Iris pigment epithelial cell (primary cell): ENCODE measurements around the gene AGPAT4.
A peak's percentile ranks its signal among the peaks of the same experiment; 100 is the strongest.
"Not testable (repeated sequence)": the region's sequence is repeated elsewhere in the genome, so short reads cannot be mapped to it uniquely, and the experiment has no call there.

Source experiments
- DNase-seq: peaks from one replicate; pipeline ENCODE4 v3.0.0-alpha.2; 2011; ENCODE audit warnings: low read depth

Gene AGPAT4

DNA sequence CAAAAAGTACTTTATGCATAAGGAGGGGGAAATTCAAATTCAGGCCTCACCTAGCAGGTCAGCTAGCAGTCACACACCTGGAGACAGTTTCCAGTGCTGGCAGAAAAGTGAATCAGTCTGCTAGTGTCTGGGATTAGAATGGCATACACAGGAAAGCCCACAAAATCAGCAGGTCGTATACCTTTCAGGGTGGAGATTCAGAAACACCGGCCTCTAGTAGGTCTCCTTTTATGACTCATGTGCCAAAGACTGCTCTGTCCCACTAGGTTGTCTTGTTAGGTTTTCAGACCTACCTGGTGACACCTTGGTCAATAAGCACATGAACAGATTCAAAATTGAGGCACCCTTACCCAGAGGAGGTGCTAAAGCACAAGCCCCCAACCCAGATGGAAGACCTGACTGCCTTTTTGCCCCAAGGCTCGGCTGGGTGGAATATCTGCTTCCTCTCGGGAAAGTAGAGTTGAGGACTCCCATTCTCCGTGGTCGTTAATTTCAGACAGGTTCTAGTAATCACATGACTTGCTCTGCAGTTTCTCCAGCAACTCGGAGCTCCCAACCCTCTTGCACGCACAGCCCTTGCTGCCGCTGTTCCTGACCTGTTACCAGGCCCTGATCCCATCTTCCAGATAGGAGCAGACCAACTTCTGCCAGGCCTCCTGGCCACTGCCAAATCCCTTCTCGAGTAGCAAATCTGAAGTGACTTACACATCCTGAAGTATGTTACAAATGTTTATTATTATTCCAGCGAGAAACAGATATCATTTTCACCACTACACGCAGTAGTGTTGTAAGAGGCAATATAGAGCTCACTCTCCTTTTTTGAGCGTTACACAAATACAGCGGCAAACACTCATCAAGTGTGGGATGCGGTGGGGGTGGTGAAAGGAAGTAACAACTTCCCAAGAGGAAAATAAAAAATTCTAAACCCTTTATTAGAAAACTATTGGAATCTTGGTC lies 46.6 kb downstream of the AGPAT4 start:
- DNase-seq = peak; percentile 59

DNA sequence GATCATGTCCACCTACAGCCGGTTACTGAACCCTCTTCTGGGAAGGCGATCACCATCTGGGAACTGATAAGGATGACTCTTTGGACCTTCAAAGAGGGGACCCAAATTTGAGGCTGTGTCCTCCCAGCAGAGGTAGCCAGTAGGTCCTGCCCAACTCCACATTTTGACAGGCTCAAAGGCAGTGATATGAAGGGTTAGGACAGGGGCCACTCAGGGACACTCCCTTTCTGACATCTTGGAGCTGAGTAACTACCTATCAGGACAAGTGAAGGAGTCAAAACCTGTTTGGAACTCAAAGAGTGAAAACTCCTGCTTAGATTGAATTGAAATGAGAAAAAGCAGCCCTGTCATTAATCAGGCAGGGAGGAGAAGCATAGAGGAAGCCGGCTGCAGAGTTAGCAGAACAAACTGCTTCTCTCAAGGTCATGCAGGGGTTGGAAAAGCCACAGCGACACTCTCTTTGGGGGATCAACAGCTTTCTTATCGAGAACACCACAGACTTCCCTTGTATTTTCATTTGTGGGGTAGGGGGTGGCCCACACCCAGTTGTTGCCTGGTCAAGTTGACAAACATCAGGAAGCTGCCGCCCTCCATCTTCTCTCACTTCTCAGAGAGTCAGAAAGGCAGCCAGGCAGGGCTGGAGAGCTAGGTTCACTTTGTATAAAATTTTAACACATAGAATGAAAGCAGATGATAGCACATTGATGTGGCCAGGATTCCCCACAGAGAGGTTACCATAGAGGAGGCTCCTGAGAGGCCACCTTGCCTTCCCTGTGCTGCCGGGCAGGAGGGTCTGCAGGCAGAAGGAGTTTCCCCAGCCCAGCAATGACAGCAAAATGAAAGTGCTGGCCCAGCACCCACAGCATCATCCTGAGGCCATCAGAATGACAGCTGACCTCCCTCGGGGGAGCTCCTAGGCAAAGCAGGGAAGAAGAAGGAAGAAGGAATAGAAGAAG lies 47.6 kb downstream of the AGPAT4 start:
- no peak for DNase-seq

DNA sequence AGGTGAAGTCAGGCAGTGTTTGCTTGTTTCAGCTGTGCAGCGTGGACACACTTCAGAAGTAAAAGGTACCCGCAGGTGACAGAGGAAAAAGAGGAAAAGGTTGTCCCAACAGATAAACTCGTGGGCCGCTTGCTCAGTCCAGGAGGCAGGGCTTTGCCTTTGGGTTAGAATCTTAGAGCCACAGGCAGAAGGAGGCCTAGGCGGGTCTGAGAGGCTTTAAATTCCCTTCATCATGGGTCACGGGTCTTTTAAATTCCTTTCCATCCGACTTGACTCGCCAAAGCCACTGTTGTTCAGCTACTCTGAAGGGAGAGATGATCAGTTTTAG lies 48.2 kb downstream of the AGPAT4 start:
- DNase-seq = no peak

GRCh38 chr6:161224951-161225680 lies 48.7 kb downstream of the AGPAT4 start:
- DNase-seq = not testable (repeated sequence)

DNA sequence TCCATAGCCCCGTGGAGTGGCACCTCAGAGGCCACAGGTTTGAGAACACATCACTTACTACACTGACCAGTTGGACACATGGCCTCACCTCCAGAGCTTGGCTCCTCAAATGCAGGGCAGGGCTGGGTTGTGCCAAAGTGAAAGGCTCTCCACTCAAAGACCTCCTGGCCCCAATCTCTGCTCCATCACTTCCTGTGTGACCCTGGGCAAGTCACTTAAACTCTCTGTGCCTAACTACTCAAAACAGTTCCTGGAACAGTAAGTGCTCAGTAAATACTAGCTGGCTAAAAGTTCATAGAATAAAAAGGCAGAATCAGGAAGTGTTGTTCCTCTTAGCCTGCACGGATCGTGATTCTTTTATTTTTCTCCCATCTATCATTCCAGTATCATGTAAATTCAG lies 50.2 kb downstream of the AGPAT4 start:
- DNase-seq = no peak

DNA sequence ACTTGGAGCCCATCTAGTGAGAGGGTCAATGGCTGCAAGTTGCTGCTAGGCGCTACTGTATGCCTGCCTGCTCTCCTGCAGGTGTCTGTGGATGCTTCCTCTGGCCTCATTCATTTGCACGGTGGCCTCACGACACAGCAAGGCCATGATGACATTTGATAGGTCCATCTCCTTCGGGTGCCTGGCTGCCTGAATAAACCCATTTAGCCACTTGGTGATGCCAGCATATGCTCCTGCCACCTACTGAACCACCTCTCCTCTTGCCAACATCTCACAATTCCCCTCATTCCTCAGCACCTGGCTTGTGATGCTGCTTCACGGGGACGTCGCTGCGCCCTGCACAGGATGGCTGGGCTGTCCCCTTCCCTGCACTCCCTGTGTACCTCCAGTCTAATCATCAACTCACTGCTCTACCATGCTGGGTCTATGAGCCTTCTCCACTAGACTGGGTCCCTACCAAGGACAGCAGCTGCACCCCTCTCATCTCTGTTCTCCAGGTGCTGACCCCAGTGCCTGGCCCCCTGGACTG lies 51.1 kb downstream of the AGPAT4 start:
- no peak for DNase-seq

DNA sequence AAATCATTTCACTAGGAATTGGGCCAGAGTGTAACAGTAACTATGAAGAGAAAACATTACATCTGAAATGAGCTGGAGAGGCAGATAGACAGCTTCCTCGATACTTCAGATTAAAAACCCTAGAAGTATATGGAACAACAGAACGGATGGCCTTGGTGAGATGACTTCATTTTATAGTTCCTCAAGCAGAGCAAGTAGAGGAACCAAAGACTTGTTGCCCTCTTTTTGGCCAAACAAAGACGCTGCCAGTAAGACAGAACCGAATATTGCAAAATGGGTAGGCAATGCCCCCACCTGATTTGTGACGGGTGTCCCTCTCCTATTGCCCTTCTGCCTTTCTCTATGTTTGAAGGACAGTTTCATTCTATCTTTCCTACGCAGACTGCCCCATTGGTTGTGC lies 53.5 kb downstream of the AGPAT4 start:
- no peak for DNase-seq

DNA sequence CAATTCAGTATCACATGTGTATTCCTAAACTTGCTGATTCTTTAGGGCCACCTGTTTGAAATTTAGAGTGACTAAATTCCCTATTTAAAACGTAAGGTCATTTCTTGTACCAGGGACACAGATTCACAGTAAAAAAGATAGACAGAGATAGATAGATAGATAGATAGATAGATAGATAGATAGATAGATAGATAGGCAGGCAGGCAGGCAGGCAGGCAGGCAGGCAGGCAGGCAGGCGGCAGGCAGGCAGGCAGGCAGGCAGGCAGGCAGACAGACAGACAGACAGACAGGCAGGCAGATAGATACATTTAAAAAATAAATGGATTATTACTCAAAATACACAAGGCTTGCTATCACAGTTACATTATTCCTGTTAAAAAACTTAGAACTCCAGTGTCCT lies 54.2 kb downstream of the AGPAT4 start:
- no peak for DNase-seq

GRCh38 chr6:161218222-161218621 lies 55.6 kb downstream of the AGPAT4 start:
- DNase-seq = no peak

DNA sequence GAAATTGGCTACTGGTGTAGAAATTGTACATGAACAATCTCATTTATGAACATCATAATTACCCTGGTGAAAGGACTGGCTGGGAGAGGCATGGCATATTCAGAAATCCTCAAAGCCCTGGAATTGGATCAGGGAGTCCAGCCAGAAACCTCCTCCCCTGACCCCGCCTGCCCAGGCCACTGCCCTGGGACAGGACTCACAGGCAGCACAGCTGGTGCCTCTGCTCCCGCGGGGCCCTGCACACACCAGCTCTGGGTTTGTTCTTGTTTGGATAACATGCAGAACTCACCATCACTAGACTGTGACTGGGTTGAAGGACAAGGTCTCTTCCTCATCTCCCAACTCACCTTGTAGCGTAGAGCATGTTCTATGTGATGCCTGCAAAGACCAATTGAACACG lies 56.2 kb downstream of the AGPAT4 start:
- no peak for DNase-seq

GRCh38 chr6:161216616-161217205 lies 57.1 kb downstream of the AGPAT4 start:
- DNase-seq = no peak

GRCh38 chr6:161215876-161216615 lies 57.8 kb downstream of the AGPAT4 start:
- DNase-seq = peak; percentile 95

DNA sequence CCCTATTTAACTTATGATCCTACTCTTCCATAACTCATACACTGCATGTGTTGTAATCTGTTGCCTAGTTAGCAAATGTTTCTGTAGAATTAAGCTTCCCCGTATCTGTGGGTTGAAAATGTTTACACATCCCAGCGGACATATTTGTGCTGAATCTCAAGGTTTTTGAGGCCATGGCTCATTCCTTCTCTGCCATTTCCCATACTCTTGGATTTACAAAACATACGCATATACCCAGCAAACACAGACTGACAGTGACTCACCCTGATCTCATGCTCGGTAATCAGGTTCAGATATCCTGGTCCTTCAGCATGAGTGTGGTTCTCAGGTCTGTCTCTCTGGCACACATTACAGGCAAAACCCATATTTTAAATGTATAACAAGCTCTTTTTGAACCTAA lies 58.7 kb downstream of the AGPAT4 start:
- peak; percentile 100 for DNase-seq

DNA sequence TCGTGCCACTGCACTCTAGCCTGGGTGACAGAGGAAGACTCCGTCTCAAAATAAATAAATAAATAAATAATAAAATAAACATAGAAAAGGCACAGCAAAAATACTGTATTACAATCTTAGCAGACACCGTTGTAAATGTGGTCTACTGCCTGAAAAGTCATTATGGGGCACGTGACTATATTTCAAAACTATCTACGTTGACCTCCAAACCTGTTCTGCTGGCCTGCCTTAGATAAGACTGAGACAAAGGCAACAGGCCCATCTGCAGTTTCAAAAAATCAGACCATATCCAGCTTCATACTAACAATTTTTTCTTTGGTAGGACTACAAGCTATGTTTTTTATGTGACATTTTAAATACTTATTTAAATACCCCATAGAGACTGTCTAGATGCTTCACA lies 59.1 kb downstream of the AGPAT4 start:
- DNase-seq = no peak

- no peak for DNase-seq
Observed at GRCh38 chr6:161212902-161213301, 61.0 kb downstream of the AGPAT4 start.

- no peak for DNase-seq
Observed at GRCh38 chr6:161211380-161212035, 62.4 kb downstream of the AGPAT4 start.

GRCh38 chr6:161210857-161211256 lies 63.0 kb downstream of the AGPAT4 start:
- no peak for DNase-seq

DNA sequence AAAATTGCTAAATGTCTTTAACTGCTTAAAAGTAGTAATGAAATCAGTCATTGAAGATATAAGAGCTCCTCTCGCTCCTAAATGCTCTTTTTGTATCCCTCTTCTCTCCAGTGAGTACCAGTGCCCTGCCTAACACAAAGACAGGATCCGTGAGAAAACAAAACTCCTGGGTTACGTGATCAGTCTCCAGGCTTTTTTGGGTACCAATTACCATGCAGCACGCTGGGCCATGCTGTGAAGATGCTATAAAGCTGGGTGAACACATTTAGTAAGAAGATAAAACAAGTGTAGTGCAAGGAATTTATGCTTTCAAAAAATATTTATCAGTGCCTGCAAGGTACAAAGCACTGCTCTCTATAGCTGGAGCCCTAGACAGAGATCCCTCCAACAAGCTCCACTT lies 66.7 kb downstream of the AGPAT4 start:
- DNase-seq = no peak

DNA sequence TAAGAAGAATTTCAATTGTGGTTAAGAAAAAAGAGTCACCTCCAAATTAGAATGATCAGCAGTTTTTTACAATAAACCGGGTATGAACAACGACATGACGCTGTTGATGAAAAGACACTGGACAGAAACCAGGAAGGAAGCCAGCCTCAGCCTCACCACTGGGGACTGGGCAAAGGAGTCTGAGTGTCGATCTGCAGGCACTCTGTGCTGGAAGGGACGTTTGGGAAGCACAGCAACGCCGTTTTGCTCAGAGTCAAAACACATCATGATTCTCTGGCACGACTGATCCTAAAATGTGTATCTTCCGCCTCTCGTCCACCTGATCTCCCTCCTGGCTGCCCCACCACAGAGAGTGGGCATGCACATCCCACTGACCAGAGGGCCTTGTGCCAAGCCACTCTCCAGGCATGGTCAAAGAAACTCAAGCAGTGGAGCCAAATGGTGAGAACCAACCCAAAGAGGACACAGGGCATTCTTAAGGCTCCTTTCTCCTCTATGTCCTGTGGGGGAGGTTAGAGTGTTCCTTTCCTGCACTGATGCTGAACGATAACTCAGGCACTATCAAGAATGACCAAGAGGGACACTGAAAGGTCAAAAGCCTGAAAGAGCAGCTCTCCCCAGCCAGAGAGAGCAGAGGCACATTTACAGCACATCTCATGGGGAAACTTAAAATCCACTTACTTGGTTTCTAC lies 68.8 kb downstream of the AGPAT4 start:
- DNase-seq = no peak
